Stimulated activated naive CD8-positive, alpha-beta T cell treated with anti-CD3 and anti-CD28 coated beads, Interleukin-15, Interleukin-2, amounts not matched to agents 100 ng/mL and 50 ng/mL, for 24 hours (primary cell): ENCODE measurements around the gene ABHD8.

Experiments
- H3K27ac Mint-ChIP-seq: one replicate; pipeline ENCODE4 v1.8.0; 2021; ENCODE audit warnings: mild to moderate bottlenecking, mixed read lengths
- H3K27me3 Mint-ChIP-seq: one replicate; pipeline ENCODE4 v1.8.0; 2021; ENCODE audit warnings: mixed read lengths
- H3K36me3 Mint-ChIP-seq: one replicate; pipeline ENCODE4 v1.8.0; 2021; ENCODE audit warnings: low read depth, mixed read lengths
- H3K4me1 Mint-ChIP-seq: one replicate; pipeline ENCODE4 v1.8.0; 2021; ENCODE audit warnings: low read depth, mixed read lengths
- H3K4me3 Mint-ChIP-seq: one replicate; pipeline ENCODE4 v1.8.0; 2021; ENCODE audit warnings: mild to moderate bottlenecking, mixed read lengths
- H3K9me3 Mint-ChIP-seq: one replicate; pipeline ENCODE4 v1.8.0; 2021; ENCODE audit warnings: mixed read lengths

The ABHD8 gene

DNA sequence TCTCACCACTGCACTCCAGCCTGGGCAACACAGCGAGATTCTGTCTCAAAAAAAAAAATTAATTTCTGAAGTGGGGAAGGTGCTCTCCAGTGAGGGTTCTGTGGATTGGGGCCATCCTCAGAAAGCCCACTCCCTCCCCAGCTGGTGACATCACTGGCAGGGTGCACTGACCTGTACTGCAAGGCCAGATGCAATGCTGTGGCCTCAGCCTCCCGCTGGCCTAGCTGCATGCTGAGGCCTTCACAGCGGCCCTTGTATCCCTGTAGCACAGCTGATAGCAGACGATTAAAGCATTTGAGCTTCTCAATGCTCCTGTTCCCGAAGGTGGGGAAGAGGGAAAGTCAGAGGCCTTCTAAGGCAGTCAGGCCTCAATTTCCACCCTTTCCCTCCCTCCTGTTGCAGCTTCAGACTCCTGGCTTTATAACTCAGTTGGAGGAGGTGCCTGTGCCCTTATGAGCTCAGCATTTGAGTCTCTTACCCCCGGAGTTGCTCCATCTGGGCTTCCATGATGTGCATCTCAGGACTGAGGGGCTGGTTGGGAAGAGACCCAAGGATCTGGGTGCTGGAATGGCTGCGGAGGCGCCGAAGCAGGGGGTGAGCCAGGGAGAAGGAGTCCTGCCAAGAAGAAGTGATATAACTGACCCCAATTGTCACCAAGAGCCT lies 44.0 kb downstream of the ABHD8 start:
- no peaks in the 10 kb centered on the region for H3K36me3 Mint-ChIP-seq
- no peak overlapping the region for H3K4me3 Mint-ChIP-seq
- no peak overlapping the region for H3K27ac Mint-ChIP-seq
- H3K27me3 Mint-ChIP-seq, result no peaks in the 10 kb centered on the region
- no peaks in the 10 kb centered on the region for H3K9me3 Mint-ChIP-seq
- peaks cover 5% of the 10 kb centered on the region for H3K4me1 Mint-ChIP-seq

DNA sequence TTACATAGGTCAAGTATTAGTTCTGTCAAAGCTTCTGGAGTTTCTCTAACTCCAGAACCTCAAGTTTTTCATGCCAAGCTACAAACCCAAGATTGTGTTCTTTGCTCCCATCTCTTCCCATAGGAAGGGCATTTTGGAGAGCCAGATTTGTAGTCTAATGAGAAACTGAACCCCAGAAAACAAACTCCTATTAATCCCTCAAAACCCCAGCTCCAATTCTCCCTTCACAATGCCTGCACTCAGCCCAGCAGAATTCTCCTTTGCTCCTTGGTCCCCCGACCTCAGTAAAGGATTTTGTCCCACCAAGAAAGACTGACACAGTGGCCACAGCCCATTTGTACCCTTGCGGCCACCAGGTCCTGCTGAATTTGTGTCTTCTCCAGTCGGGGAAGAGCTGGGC lies 47.1 kb downstream of the ABHD8 start:
- Mint-ChIP-seq H3K4me3 (no peak overlapping the region), H3K27me3 (no peaks in the 10 kb centered on the region), H3K36me3 (no peaks in the 10 kb centered on the region), H3K27ac (no peak overlapping the region), H3K9me3 (no peaks in the 10 kb centered on the region), H3K4me1 (peaks cover 5% of the 10 kb centered on the region)

DNA sequence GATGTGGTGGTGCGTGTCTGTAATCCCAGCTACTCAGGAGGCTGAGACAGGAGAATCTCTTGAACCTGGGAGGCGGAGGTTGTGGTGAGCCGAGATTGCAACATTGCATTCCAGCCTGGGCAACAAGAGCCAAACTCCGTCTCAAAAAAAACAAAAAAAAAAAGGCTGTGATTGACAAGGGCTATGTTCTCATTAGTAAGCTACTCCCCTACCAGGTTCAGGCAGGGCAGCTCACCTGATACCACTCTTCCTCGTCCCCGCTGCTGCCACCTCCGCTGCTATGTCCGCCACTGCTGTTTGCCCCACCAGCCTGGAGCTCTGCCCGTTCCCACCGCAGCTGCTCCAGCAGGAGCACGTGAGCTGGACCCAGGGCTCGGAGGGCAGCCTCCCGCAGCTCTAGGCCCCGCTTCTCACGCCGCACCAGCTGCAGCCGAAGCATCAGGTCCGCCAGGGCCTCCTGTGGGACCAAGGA lies 48.0 kb downstream of the ABHD8 start:
- Mint-ChIP-seq H3K4me3 (no peak overlapping the region), H3K9me3 (no peaks in the 10 kb centered on the region), H3K36me3 (no peaks in the 10 kb centered on the region), H3K27me3 (no peaks in the 10 kb centered on the region), H3K27ac (no peak overlapping the region), H3K4me1 (no peaks in the 10 kb centered on the region)

DNA sequence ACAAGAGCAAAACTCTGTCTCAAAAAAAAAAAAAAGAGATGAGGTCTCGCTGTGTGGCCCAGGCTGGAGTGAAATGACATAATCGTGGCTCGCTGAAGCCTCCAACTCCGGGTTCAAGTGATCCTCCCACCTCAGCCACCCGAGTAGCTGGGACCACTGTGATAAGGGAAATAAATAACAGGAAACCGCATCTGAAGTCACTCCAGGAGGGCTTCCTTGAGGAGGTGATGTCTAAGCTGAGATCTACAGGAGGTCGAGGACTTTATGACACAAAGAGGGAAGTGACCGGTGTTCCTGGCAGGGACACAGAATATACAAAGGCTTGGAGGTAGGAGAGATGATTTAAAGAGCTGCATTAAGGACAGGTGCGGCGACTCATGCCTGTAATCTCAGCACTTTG lies 48.6 kb downstream of the ABHD8 start:
- Mint-ChIP-seq H3K4me1 (no peaks in the 10 kb centered on the region), H3K36me3 (no peaks in the 10 kb centered on the region), H3K9me3 (no peaks in the 10 kb centered on the region), H3K27me3 (no peaks in the 10 kb centered on the region), H3K4me3 (no peak overlapping the region), H3K27ac (no peak overlapping the region)

DNA sequence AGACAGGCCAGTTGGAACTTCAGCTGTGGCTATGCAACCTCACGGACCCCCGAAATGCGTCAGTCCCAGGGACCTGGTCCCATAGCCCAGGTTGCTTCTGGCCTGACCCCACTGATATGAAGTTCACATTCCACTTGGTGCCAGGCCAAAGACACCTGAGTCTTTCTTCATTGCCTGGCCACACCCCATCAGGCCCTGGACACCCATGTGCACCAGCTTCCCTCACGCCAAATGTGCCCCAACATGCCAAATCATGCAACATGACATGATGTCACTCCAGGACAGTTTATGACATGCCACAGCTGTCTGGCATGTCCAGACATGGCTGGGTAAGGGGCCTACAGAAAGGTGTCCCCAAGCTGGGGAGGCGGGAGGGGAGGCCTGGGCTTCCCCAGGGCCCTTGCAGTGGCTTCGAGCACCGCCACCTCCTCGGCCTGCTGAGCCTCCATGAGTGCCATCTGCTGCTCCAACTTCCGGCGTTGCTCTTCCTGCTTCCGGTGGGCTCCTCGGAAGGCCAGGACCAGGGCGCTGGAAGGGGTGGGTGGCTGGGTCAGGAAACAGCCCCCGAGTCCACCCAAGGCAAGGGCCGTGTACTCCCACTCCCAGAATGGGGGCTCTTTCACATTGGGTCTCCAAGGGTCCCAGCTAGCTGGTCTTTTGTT lies 53.2 kb downstream of the ABHD8 start:
- H3K4me3 Mint-ChIP-seq, result no peak overlapping the region
- no peaks in the 10 kb centered on the region for H3K36me3 Mint-ChIP-seq
- no peaks in the 10 kb centered on the region for H3K9me3 Mint-ChIP-seq
- H3K27me3 Mint-ChIP-seq, result no peaks in the 10 kb centered on the region
- peaks cover 8% of the 10 kb centered on the region for H3K4me1 Mint-ChIP-seq
- no peak overlapping the region for H3K27ac Mint-ChIP-seq

DNA sequence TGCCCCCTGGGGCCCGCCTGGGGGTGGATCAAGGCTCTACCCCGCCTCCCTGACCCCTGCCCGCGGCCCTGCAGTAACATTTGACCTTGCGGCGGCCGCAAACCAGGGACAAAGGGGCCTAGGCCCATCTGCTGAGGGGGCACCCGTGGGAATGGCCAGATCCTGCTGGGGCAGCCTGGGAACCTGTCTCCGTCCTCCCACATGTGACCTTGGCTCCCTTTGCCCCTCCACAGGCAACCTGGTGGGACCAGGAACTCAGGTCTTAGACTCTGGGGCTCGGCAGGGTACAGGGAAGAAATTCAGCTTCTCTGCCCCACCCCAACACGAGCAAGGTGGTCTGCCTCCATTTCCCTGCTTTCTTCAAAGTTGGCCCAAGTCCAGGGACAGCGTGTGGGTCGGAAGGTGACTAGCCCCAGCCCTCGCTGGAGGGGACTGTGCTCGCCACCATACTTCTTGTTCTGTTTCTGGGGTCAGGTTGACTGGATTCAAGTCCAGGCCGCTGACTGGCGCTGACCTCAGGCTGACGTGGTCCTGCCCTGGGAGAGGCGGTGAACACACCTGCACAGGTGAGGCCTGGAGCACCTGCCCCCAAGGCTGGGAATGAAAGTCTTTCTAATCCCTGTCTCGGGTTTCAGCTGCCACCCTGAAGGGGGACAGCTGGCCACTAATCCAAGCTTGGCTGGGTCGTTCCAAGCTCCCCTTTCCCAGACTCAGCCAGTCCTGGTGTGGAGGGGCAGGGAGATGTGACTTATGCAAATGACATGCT lies 55.0 kb downstream of the ABHD8 start:
- Mint-ChIP-seq H3K27me3 (no peaks in the 10 kb centered on the region), H3K4me1 (peaks cover 8% of the 10 kb centered on the region), H3K4me3 (no peak overlapping the region), H3K27ac (no peak overlapping the region), H3K9me3 (no peaks in the 10 kb centered on the region), H3K36me3 (no peaks in the 10 kb centered on the region)

DNA sequence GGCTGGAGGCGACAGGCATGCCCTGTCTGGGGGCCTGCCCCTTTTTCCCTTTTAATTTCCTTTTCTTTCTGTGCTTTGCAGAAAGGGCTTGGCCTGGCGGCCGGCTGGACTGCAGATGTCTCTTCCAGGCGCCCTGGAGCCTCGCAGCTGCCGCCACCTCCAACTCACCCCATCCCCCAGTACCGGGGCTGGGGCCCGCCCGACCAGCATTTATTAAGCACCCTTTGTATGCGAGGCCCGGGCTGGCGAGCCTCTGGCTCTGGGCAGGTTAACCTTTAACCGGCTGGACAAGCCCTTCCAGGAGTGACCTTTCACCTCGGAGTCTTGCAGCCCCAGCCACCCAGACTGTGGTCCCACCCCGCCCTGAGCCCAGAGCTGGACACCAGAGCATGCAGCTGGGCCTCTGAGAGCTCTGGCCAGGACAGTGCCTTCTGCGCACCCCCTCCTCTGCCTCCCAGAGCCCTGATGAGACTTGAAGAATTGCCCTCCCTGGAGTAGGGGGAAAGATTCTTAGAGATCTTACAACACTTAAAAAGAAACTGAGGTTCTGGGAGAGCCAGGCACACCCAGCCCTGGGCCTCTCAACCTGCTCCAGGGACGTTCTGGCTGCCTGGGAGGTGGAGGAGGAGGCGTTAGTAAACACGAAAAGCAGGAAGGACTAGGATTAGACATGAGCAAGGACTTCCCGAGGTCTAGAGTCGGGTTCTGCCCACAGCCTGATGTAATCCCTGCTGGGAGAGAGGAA lies 56.4 kb downstream of the ABHD8 start:
- Mint-ChIP-seq H3K27ac (no peak overlapping the region), H3K4me1 (peaks cover 8% of the 10 kb centered on the region), H3K9me3 (no peaks in the 10 kb centered on the region), H3K4me3 (peak overlapping the region; percentile 12), H3K36me3 (no peaks in the 10 kb centered on the region), H3K27me3 (no peaks in the 10 kb centered on the region)

DNA sequence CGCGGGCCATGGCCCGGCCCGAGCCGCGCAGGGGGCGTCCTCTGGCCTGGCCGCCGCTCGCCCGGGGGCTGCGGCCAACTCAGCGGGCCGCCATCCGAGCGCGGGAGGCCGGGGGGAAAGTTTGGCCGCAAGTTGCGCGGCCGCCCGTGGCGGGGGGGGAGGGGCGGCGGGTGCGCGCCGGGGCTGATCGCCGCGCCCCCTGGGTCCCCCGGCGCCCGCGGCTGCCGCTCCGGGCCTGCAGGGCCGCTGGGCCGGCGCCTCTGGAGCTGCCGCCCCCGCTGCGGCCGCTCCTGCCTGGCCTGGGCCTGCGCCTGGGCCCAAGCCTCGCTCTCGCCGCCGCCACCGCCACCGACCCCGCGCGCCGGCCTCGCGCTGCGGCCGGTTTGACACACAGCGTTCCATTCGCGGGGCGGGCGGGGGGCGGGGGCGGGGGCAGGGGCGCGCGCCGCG lies 57.7 kb downstream of the ABHD8 start, which contains the start of gene NR2F6:
TSS of gene NR2F6 (minus strand) at position 385 of the 450 bp plus-strand sequence. CDS start 699 bp downstream, outside the sequence.
- Mint-ChIP-seq H3K4me3 (peak within 1 kb of the TSS; percentile 81), H3K9me3 (no peaks in the 10 kb centered on the region), H3K27ac (peak within 1 kb of the TSS; percentile 75), H3K36me3 (no peaks in the 10 kb centered on the region), H3K4me1 (peaks cover 8% of the 10 kb centered on the region), H3K27me3 (no peaks in the 10 kb centered on the region)

DNA sequence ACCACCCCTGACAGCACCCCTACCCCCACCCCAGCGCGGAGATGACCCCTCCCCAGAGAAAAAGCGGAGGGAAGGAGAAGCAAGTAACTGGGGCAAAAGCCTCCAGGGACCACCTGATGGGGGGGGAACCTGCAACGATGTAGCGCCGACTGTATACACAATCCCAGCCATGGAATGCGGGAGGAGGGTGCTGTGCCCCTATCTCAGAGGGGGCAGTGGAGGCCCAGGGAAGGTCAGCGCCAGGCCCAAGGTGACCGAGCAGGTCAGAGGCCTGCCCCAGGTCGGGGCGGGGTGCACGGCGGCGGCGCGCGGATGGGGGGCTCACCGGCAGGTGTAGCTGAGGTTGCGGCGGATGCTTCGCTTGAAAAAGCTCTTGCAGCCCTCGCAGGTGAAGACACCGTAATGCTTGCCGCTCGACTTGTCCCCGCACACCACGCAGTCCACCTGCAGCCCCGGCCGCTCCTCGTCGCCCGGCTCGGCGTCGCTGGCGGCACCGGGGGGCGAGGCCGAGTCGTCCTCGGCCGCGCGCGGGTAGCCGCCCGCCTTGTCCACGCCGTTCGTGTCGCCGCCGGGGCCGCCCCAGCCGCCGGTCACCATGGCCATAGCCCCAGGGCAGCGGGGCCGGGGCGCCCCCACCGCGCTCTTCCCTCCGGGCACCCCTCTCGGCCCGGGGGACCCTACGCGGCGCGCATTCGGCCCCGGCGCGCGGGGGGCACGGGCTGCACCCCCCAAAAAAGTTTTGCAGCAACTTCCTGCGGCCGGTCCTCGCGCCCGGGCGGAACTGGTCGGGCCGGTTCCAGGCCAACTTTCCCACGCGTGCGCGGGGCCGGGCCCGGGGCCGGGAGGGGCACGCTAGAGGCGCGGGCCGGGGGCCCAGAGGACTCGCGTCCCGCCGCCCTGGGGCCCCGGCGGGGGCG lies 58.3 kb downstream of the ABHD8 start:
- Mint-ChIP-seq H3K9me3 (no peaks in the 10 kb centered on the region), H3K4me3 (peak overlapping the region; percentile 54), H3K4me1 (peaks cover 8% of the 10 kb centered on the region), H3K27ac (no peak overlapping the region), H3K27me3 (no peaks in the 10 kb centered on the region), H3K36me3 (no peaks in the 10 kb centered on the region)

DNA sequence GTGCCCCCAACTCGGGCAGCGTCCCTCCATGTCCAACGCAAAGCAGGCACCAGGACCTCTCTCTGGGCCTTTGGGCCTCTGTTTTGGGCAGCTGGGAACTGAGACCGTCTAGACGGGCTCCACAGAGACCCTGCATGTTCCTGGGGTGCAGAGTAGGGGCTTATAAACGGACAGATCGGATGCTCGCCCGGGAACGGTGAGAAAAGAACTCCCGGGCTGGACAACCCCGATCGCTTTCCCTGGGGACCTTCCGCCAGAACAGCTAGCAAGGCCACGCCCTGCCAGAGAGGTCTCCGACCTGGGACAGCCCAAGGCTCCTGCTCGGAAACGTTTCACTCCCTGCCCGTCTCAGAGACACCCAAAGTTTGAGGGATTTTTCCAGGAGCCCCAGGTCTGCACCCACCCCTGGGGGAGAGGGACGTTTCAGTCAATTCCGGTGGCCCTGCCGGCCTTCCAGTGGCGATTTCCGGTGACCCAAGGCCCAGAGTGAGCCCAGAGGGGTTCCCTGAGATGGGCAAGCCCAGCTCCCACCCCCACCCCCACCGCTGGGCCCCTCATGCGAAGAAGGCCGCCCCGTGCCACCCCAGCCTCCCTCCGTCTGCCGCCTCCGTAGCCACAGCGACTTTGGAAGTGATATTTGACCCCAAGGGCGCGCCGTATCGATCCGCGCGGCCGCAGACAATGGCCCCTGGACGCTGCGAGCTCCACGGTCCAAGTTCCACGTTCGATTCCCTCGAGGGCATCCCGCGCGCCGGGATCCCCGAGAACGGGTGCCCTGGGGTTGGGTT lies 59.2 kb downstream of the ABHD8 start:
- Mint-ChIP-seq H3K4me1 (peaks cover 8% of the 10 kb centered on the region), H3K4me3 (peak overlapping the region; percentile 54), H3K27me3 (no peaks in the 10 kb centered on the region), H3K36me3 (no peaks in the 10 kb centered on the region), H3K27ac (no peak overlapping the region), H3K9me3 (no peaks in the 10 kb centered on the region)

DNA sequence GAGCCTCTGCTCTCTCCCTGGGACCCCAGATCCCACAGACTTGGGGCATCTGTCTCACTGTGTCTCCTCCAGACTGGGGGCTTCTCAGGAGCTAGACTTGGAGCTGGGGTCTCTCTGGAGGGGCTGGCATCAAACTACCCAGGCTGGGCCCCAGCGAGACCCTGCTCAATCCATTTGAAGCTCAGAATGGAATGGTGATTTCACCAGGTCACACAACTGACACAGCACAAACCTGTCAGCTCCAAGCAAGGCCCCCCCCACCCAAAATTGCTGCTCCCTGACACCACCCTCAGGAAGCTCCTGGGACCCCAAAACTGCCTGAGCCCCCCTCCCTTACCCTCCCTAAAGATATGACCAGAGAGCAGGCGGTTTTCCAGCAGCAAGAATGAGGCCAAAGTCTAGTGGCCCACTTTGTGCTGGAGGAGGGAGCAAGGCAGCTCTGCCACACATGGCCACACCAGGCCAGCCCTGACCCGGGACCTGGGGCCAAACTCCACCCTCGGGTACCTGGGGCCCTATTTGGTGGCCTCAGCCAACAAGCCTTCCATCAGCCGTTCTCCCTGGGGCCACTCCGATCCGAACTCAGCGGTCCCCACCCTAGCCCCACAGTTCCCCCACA lies 59.9 kb downstream of the ABHD8 start:
- Mint-ChIP-seq H3K36me3 (no peaks in the 10 kb centered on the region), H3K27ac (no peak overlapping the region), H3K4me3 (no peak overlapping the region)

DNA sequence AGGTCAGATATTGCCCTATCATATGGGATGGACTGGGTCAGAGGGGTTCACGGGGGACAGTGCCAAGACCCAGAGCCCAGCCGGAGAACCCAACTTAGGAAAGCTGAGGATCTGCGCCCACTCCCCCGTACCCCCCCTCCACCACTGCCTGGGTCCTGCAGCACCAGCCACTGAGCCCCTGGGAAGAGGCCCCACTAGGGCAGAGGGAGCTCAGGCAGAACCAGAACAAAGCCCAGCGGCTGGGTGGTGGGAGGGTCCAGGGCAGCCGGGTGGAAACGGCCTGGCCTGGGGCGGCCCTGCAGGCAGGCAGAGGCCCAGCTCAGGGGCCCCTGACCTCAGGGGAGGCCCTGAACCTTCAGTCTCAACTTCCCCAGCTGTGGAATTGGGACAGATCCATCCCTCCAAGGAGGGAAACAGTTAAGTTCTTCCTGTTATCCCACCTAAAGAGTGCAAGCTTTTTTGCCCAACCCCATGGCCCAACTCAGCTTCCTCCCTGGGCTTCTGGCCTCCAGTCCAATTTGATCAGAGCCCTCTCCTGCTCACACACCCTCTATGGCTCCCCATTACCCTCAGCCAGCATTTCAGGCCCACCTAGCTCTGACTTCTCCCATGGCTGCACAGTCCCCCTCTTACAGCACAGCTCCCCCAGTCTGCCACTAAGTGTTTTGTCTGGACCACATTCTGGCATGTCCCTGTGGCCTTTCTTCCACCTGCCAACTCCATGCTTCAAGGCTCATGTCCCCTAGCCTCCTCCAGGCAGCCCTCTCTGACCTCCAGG lies 60.6 kb downstream of the ABHD8 start:
- Mint-ChIP-seq H3K4me1 (peaks cover 8% of the 10 kb centered on the region), H3K4me3 (no peak overlapping the region), H3K27ac (no peak overlapping the region), H3K9me3 (no peaks in the 10 kb centered on the region), H3K27me3 (no peaks in the 10 kb centered on the region), H3K36me3 (no peaks in the 10 kb centered on the region)

More for the DNA sequence above, 59.9 kb downstream of the ABHD8 start:
- no peaks in the 10 kb centered on the region for H3K27me3 Mint-ChIP-seq
- no peaks in the 10 kb centered on the region for H3K9me3 Mint-ChIP-seq
- H3K4me1 Mint-ChIP-seq, result peaks cover 8% of the 10 kb centered on the region
